Endodermal cell (in vitro differentiated cells): Measurements from ENCODE around the gene MAGEB2. TPM values are rescaled to one million over a fixed set of nuclear protein-coding genes. Genes with fewer than 3 reads are reported as not detected.
"Not testable (repeated sequence)": the region's sequence is repeated elsewhere in the genome, so short reads cannot be mapped to it uniquely, and the experiment has no call there.

ENCODE experiments used
- DNase-seq: peaks from one replicate; pipeline ENCODE4 v3.0.0-alpha.2; 2017
- H3K27ac ChIP-seq: 2 replicates; pipeline ENCODE4 v1.5.1; 2013; ENCODE audit warnings: mild to moderate bottlenecking, low read depth, low read length, moderate library complexity
- H3K27me3 ChIP-seq: 2 replicates; pipeline ENCODE4 v1.6.1; 2013; ENCODE audit warnings: mild to moderate bottlenecking, low read length, moderate library complexity; ENCODE audit not compliant: insufficient read depth, control insufficient read depth, poor library complexity, severe bottlenecking
- H3K36me3 ChIP-seq: 2 replicates; pipeline ENCODE4 v1.7.0; 2013; ENCODE audit warnings: mild to moderate bottlenecking, low read length, moderate library complexity; ENCODE audit not compliant: control insufficient read depth, insufficient read depth
- H3K4me1 ChIP-seq: one replicate; pipeline ENCODE4 v1.7.0; 2013; ENCODE audit warnings: low read length; ENCODE audit not compliant: control insufficient read depth, insufficient read depth
- H3K4me3 ChIP-seq: 2 replicates; pipeline ENCODE4 v1.5.1; 2013; ENCODE audit warnings: mild to moderate bottlenecking, low read length, moderate library complexity
- H3K9ac ChIP-seq: 2 replicates; pipeline ENCODE4 v1.6.1; 2013; ENCODE audit warnings: mild to moderate bottlenecking, low read length, moderate library complexity; ENCODE audit not compliant: poor library complexity, severe bottlenecking; ENCODE audit errors: extremely low read depth
- H3K9me3 ChIP-seq: 2 replicates; pipeline ENCODE4 v1.6.1; 2013; ENCODE audit warnings: mild to moderate bottlenecking, low read length, moderate library complexity; ENCODE audit not compliant: control insufficient read depth
- H3K27ac Mint-ChIP-seq: 2 replicates; pipeline ENCODE4 v1.8.0; 2020; ENCODE audit warnings: mixed read lengths
- H3K27me3 Mint-ChIP-seq: 2 replicates; pipeline ENCODE4 v1.8.0; 2021; ENCODE audit warnings: mild to moderate bottlenecking, mixed read lengths; ENCODE audit not compliant: insufficient read depth
- H3K36me3 Mint-ChIP-seq: 2 replicates; pipeline ENCODE4 v1.8.0; 2020; ENCODE audit warnings: low read depth, mixed read lengths
- H3K4me1 Mint-ChIP-seq: 2 replicates; pipeline ENCODE4 v1.8.0; 2020; ENCODE audit warnings: mixed read lengths
- H3K4me3 Mint-ChIP-seq: 2 replicates; pipeline ENCODE4 v1.8.0; 2020; ENCODE audit warnings: mild to moderate bottlenecking, moderate library complexity, mixed read lengths
- H3K9me3 Mint-ChIP-seq: 2 replicates; pipeline ENCODE4 v1.8.0; 2020; ENCODE audit warnings: mild to moderate bottlenecking, mixed read lengths
- WGBS, 2 experiments: methylation state at CpG; one replicate each; pipeline versions ENCODE4 v1.1.5 to v1.1.7; 2013; ENCODE audit warnings: missing lambda C conversion rate in 2 of 2, mixed read lengths in 1 of 2; ENCODE audit not compliant: insufficient coverage in 1 of 2, insufficient read length in 1 of 2; 5-methylcytosine and 5-hydroxymethylcytosine counted together
- total RNA-seq, 2 donors: library from RNA; stranded (reverse); fragmentation: NEBNext Ultra II Directional in 1 of 2; extraction: Animal tissue kit (Norgen Biotek cat#: 25700) in 1 of 2; gene quantifications; 2 replicates in 1 of 2; 3 replicates in 1 of 2; pipeline ENCODE4 v1.2.1, GENCODE V29; 2021
- TF ChIP-seq, protein P1 (sequence below): fragments of 200-600 bp; sonication (generic); conservative IDR thresholded peaks from 2 replicates; pipeline ENCODE4 v1.5.0; 2021; ENCODE audit warnings: antibody characterized with exemption, mild to moderate bottlenecking

Gene MAGEB2
- total RNA-seq, 2 donors from 2014 or later = not detected

DNA sequence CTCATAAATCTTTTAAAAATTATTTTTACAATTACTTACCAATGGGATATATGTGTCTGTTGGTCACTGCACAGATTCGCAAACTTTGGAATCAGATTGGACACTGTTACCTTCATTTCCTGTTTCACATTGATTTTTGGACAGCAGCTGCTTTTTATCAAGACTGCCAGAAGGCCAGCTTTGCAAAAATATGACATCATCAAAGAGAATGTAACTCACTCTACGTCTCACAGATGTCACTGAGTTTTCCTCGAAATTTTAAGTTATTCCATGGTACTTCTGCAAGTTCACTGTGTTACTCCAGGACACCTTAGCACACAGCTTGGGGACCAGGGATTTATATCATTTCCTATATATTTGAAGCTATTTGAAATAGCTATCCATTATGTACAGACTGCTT, 31.8 kb upstream of the MAGEB2 start:
- no peak overlapping the region for H3K4me3 Mint-ChIP-seq
- H3K27ac Mint-ChIP-seq = no peak overlapping the region
- TF ChIP-seq, protein P1, sequence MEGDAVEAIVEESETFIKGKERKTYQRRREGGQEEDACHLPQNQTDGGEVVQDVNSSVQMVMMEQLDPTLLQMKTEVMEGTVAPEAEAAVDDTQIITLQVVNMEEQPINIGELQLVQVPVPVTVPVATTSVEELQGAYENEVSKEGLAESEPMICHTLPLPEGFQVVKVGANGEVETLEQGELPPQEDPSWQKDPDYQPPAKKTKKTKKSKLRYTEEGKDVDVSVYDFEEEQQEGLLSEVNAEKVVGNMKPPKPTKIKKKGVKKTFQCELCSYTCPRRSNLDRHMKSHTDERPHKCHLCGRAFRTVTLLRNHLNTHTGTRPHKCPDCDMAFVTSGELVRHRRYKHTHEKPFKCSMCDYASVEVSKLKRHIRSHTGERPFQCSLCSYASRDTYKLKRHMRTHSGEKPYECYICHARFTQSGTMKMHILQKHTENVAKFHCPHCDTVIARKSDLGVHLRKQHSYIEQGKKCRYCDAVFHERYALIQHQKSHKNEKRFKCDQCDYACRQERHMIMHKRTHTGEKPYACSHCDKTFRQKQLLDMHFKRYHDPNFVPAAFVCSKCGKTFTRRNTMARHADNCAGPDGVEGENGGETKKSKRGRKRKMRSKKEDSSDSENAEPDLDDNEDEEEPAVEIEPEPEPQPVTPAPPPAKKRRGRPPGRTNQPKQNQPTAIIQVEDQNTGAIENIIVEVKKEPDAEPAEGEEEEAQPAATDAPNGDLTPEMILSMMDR = no peak
- Histone ChIP-seq H3K27ac (no peak overlapping the region), H3K4me3 (no peak overlapping the region), H3K27me3 (peaks cover 7% of the 10 kb centered on the region), H3K9ac (no peak overlapping the region), H3K36me3 (no peaks in the 10 kb centered on the region), H3K9me3 (no peaks in the 10 kb centered on the region), H3K4me1 (no peaks in the 10 kb centered on the region)
- 94 to 100% methylated on average over 1 to 3 of the region's 3 CpGs for WGBS, 2 experiments
- no peak for DNase-seq
- H3K9me3 Mint-ChIP-seq = peaks cover 6% of the 10 kb centered on the region
- H3K4me1 Mint-ChIP-seq = peaks cover 19% of the 10 kb centered on the region
- peaks cover 18% of the 10 kb centered on the region for H3K27me3 Mint-ChIP-seq
- H3K36me3 Mint-ChIP-seq = no peaks in the 10 kb centered on the region

GRCh38 chrX:30190426-30190825, 24.9 kb upstream of the MAGEB2 start:
- no peaks in the 10 kb centered on the region for H3K36me3 Mint-ChIP-seq
- Histone ChIP-seq H3K36me3 (no peaks in the 10 kb centered on the region), H3K27me3 (peaks cover 2% of the 10 kb centered on the region), H3K9ac (no peak overlapping the region), H3K27ac (no peak overlapping the region), H3K4me3 (no peak overlapping the region), H3K9me3 (no peaks in the 10 kb centered on the region), H3K4me1 (no peaks in the 10 kb centered on the region)
- no peak for DNase-seq
- TF ChIP-seq, protein P1 = no peak
- peaks cover 6% of the 10 kb centered on the region for H3K27me3 Mint-ChIP-seq
- no peak overlapping the region for H3K27ac Mint-ChIP-seq
- WGBS, 2 experiments = 94 to 100% methylated on average over 2 of the region's 2 CpGs
- H3K4me1 Mint-ChIP-seq = peaks cover 29% of the 10 kb centered on the region
- no peak overlapping the region for H3K4me3 Mint-ChIP-seq
- H3K9me3 Mint-ChIP-seq = peaks cover 3% of the 10 kb centered on the region

- 69% methylated on average over 5 of the region's 6 CpGs; no CpG with 5 or more reads in 1 of the 2 experiments for WGBS, 2 experiments
Observed at GRCh38 chrX:30193910-30194309, 21.5 kb upstream of the MAGEB2 start.

GRCh38 chrX:30196322-30196721, 19.0 kb upstream of the MAGEB2 start:
- Mint-ChIP-seq H3K27me3 (no peaks in the 10 kb centered on the region), H3K27ac (no peak overlapping the region), H3K9me3 (no peaks in the 10 kb centered on the region), H3K4me3 (no peak overlapping the region), H3K4me1 (peaks cover 44% of the 10 kb centered on the region), H3K36me3 (no peaks in the 10 kb centered on the region)
- H3K27ac ChIP-seq = no peak overlapping the region
- 0% methylated on average over 1 of the region's 1 CpG; no CpG with 5 or more reads in 1 of the 2 experiments for WGBS, 2 experiments
- H3K27me3 ChIP-seq = no peaks in the 10 kb centered on the region
- no peaks in the 10 kb centered on the region for H3K9me3 ChIP-seq
- TF ChIP-seq, protein P1 = peak; percentile 75
- no peaks in the 10 kb centered on the region for H3K4me1 ChIP-seq
- no peaks in the 10 kb centered on the region for H3K36me3 ChIP-seq
- H3K9ac ChIP-seq = no peak overlapping the region
- no peak overlapping the region for H3K4me3 ChIP-seq
- DNase-seq = peak; percentile 54

More at GRCh38 chrX:30193910-30194309, 21.5 kb upstream of the MAGEB2 start:
- not testable (repeated sequence) for H3K4me1 ChIP-seq, H3K9ac ChIP-seq, H3K27me3 ChIP-seq, H3K36me3 Mint-ChIP-seq, H3K9me3 ChIP-seq, H3K4me3 Mint-ChIP-seq, H3K36me3 ChIP-seq, H3K4me3 ChIP-seq, H3K27ac ChIP-seq, H3K27me3 Mint-ChIP-seq, H3K9me3 Mint-ChIP-seq
- peak; percentile 70 for DNase-seq
- Mint-ChIP-seq H3K27ac (peak overlapping the region; percentile 52), H3K4me1 (peaks cover 47% of the 10 kb centered on the region)
